C4-2B (cell line): Measurements from ENCODE around the gene MSI2.

Experiments used
- CTCF ChIP-seq: fragments of 450-650 bp; conservative IDR thresholded peaks from 2 replicates; pipeline ENCODE4 v1.5.1; 2017; ENCODE audit warnings: mild to moderate bottlenecking
- ZFX ChIP-seq: fragments of 450-650 bp; IDR thresholded peaks from 2 replicates; pipeline ENCODE4 v1.6.1; 2017

DNA sequence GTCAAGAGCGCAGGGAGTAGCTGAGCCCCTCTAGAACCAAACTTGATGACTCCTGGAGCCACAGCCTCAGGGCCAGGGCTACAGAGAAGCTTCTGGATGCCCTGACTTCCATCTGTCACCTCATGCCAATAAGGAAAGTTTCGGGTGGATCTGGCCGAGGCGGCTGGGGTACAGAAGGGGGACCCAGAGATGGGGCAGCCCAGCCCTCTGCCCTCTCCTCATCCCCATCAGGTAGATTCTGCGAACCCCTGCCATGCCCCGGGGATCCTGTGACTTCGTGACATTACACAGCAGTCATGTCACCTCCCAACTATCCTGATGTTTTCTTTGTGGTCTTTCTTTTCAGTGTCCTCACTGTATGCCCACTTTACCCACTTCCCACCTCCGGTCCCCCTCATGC is 374.4 kb downstream of the MSI2 start:
- no peak for TF ChIP-seq CTCF
- no peak for TF ChIP-seq ZFX
